ENCODE measurements around the gene CCNG1. TPM values are rescaled to one million over a fixed set of nuclear protein-coding genes. Genes with fewer than 3 reads are reported as not detected.
A peak's percentile ranks its signal among the peaks of the same experiment; 100 is the strongest.

CCNG1 gene
- total RNA-seq, 2 donors from 2014 or later, result 107 to 181 TPM

GRCh38 chr5:163456029-163456589 is 18.7 kb downstream of the CCNG1 start:
- intact Hi-C loops (cut with DNase I), result no loop called here
- no peaks in the 10 kb centered on the region for H3K36me3 ChIP-seq
- no peaks in the 10 kb centered on the region for H3K27me3 ChIP-seq (replicated peaks; ENCODE audit: insufficient read depth)
- DNase-seq (ENCODE audit: low spot score), result no peak
- H3K27ac ChIP-seq, result no peak overlapping the region
- 75% methylated on average over 2 of the region's 2 CpGs for whole genome bisulfite sequencing
- TF ChIP-seq POLR2AphosphoS5 (IDR thresholded peaks at IDR 0.05), result no peak
- no peak for TF ChIP-seq POLR2A (IDR thresholded peaks at IDR 0.05)
- no peak for TF ChIP-seq CTCF (IDR thresholded peaks at IDR 0.05)
- no peaks in the 10 kb centered on the region for H3K9me3 ChIP-seq
- no peak overlapping the region for H3K4me3 ChIP-seq
- no peaks in the 10 kb centered on the region for H3K4me1 ChIP-seq (replicated peaks)

GRCh38 chr5:163456840-163457239 is 19.4 kb downstream of the CCNG1 start:
- H3K36me3 ChIP-seq, result no peaks in the 10 kb centered on the region
- no peak for DNase-seq (ENCODE audit: low spot score)
- WGBS, result 92% methylated on average over 7 of the region's 7 CpGs
- no peak overlapping the region for H3K4me3 ChIP-seq
- intact Hi-C loops (cut with DNase I), result no loop called here
- no peaks in the 10 kb centered on the region for H3K9me3 ChIP-seq
- no peaks in the 10 kb centered on the region for H3K4me1 ChIP-seq (replicated peaks)
- H3K27ac ChIP-seq, result no peak overlapping the region
- TF ChIP-seq POLR2A (IDR thresholded peaks at IDR 0.05), result no peak
- TF ChIP-seq CTCF (IDR thresholded peaks at IDR 0.05), result no peak
- TF ChIP-seq POLR2AphosphoS5 (IDR thresholded peaks at IDR 0.05), result no peak
- no peaks in the 10 kb centered on the region for H3K27me3 ChIP-seq (replicated peaks; ENCODE audit: insufficient read depth)

- no peak for DNase-seq (ENCODE audit: low spot score)
- WGBS, result 34% methylated on average over 6 of the region's 6 CpGs
Observed at GRCh38 chr5:163458778-163459385, 21.5 kb downstream of the CCNG1 start.

GRCh38 chr5:163459462-163459818 is 22.0 kb downstream of the CCNG1 start:
- intact Hi-C loops (cut with DNase I), result no loop called here
- TF ChIP-seq POLR2AphosphoS5 (IDR thresholded peaks at IDR 0.05) (no peak), POLR2A (IDR thresholded peaks at IDR 0.05) (no peak), CTCF (IDR thresholded peaks at IDR 0.05) (no peak)
- Histone ChIP-seq H3K4me1 (replicated peaks) (no peaks in the 10 kb centered on the region), H3K36me3 (no peaks in the 10 kb centered on the region), H3K9me3 (no peaks in the 10 kb centered on the region), H3K4me3 (peak overlapping the region; percentile 59 to 63), H3K27me3 (replicated peaks; ENCODE audit: insufficient read depth) (no peaks in the 10 kb centered on the region), H3K27ac (peak overlapping the region; percentile 93 to 94)
- no peak for DNase-seq (ENCODE audit: low spot score)
- 2% methylated on average over 12 of the region's 12 CpGs for WGBS

More at GRCh38 chr5:163458778-163459385, 21.5 kb downstream of the CCNG1 start:
- H3K4me1 ChIP-seq (replicated peaks), result no peaks in the 10 kb centered on the region
- no peaks in the 10 kb centered on the region for H3K27me3 ChIP-seq (replicated peaks; ENCODE audit: insufficient read depth)
- H3K4me3 ChIP-seq, result peak overlapping the region; percentile 59 to 63
- intact Hi-C loops (cut with DNase I), result no loop called here
- H3K27ac ChIP-seq, result peak overlapping the region; percentile 93 to 94
- no peaks in the 10 kb centered on the region for H3K36me3 ChIP-seq
- no peak for TF ChIP-seq POLR2A (IDR thresholded peaks at IDR 0.05)
- no peak for TF ChIP-seq CTCF (IDR thresholded peaks at IDR 0.05)
- TF ChIP-seq POLR2AphosphoS5 (IDR thresholded peaks at IDR 0.05), result no peak
- no peaks in the 10 kb centered on the region for H3K9me3 ChIP-seq
